ENCODE measurements around the gene PRKCH. TPM values are rescaled to one million over a fixed set of nuclear protein-coding genes. Genes with fewer than 3 reads are reported as not detected.
A peak's percentile ranks its signal among the peaks of the same experiment; 100 is the strongest.

PRKCH gene
- total and polyA plus RNA-seq, 2 of the 13 experiments (the other 11 are each of a cell fraction or from before 2014, with no cell fraction given) = 0.48 to 1.3 TPM

GRCh38 chr14:61524936-61525292 is 203.5 kb downstream of the PRKCH start:
- no peaks in the 10 kb centered on the region for H3K36me3 ChIP-seq (replicated peaks in 1 of 2; ENCODE audit: control insufficient read depth in 1 of 2, insufficient read depth in 2 of 2, low read length in 2 of 2)
- ATAC-seq (no peak), FAIRE-seq (no peak), DNase-seq (ENCODE audit: low spot score) (no peak)
- H2AFZ ChIP-seq (ENCODE audit: low read length) = no peak overlapping the region
- ChIA-PET CTCF (ENCODE audit: low intra/inter-chr PET ratio, low total read pairs) (no interaction called here), POLR2A (interaction anchor here (0.7 to 6.4 kb wide), 8 partner anchors 13 to 238 kb away, joined by 3 to 60 read pairs (median 5); no protein-coding TSS in a partner anchor)
- H4K20me1 ChIP-seq (ENCODE audit: insufficient read depth, low read length) = no peaks in the 10 kb centered on the region
- H3K9me3 ChIP-seq (ENCODE audit: low read length) = no peaks in the 10 kb centered on the region
- no TSS peak for BruUV-seq (replicated peaks)
- intact Hi-C loops (cut with micrococcal nuclease; ENCODE audit: unreplicated experiment) = no loop called here
- peaks cover 66% of the 10 kb centered on the region for H3K4me1 ChIP-seq (ENCODE audit: insufficient read depth, low read length)
- peak overlapping the region; percentile 64 for H3K27ac ChIP-seq (ENCODE audit: extremely low read length, insufficient read depth, low read length)
- H3K4me2 ChIP-seq (ENCODE audit: low read depth, low read length) = peak overlapping the region; percentile 30; the same call in 1 of the 2 replicates
- in situ Hi-C loops (cut with HindIII; ENCODE audit: extremely low pct_ligation_motif_present, low pct_unique_long_range_greater_than_20kb) = no loop called here
- 100% methylated on average over 1 of the region's 1 CpG for WGBS (ENCODE audit: low lambda C conversion rate)
- H3K9ac ChIP-seq (ENCODE audit: insufficient read depth, low read depth, low read length) = no peak overlapping the region
- H3K27me3 ChIP-seq (ENCODE audit: control insufficient read depth in 1 of 2, insufficient read depth in 2 of 2, low read length in 2 of 2) = no peaks in the 10 kb centered on the region
- no peak overlapping the region for H3K4me3 ChIP-seq (replicated peaks in 1 of 3; ENCODE audit: insufficient read depth in 1 of 3, low read depth in 2 of 3, low read length in 3 of 3)
- no peaks in the 10 kb centered on the region for H3K79me2 ChIP-seq (ENCODE audit: insufficient read depth, low read length)
- TF ChIP-seq RFX5 (IDR thresholded peaks at IDR 0.05; ENCODE audit: low read depth, low read length) = no peak
- no peak for TF ChIP-seq AKAP8 (CRISPR knock-in tag; IDR thresholded peaks at IDR 0.05)
- TF ChIP-seq MEIS1 (CRISPR knock-in tag; IDR thresholded peaks at IDR 0.05; ENCODE audit: borderline replicate concordance) = no peak
- no peak for TF ChIP-seq PRPF4 (IDR thresholded peaks at IDR 0.05; ENCODE audit: low read depth, low read length, poor library complexity, severe bottlenecking)
- TF ChIP-seq KLF13 (CRISPR knock-in tag; IDR thresholded peaks at IDR 0.05) = no peak
- TF ChIP-seq SRSF9 (IDR thresholded peaks at IDR 0.05; ENCODE audit: borderline replicate concordance, insufficient read depth, low read depth, low read length, poor library complexity, severe bottlenecking) = no peak
- TF ChIP-seq NFAT5 (CRISPR knock-in tag; IDR thresholded peaks at IDR 0.05) = no peak
- no peak for TF ChIP-seq YEATS2 (CRISPR knock-in tag; IDR thresholded peaks at IDR 0.05; ENCODE audit: borderline replicate concordance)
- no peak for TF ChIP-seq SMAD1 (CRISPR knock-in tag; IDR thresholded peaks at IDR 0.05; ENCODE audit: borderline replicate concordance, low read depth)
- 0 out of 2 replicates have a peak, but pooled peaks have one; percentile 9 for TF ChIP-seq TGIF2 (CRISPR knock-in tag; IDR thresholded peaks at IDR 0.05)
- no peak for TF ChIP-seq TAF15 (IDR thresholded peaks at IDR 0.05; ENCODE audit: low read depth, low read length, poor library complexity, severe bottlenecking)
- no peak for TF ChIP-seq JUND (CRISPR knock-in tag; IDR thresholded peaks at IDR 0.05)
- no peak for TF ChIP-seq ZBTB34 (CRISPR knock-in tag; IDR thresholded peaks at IDR 0.05)
- no peak for TF ChIP-seq PLSCR1 (CRISPR knock-in tag; IDR thresholded peaks at IDR 0.05; ENCODE audit: borderline replicate concordance)
- peak; percentile 0; the same call in 1 of the 2 replicates for TF ChIP-seq MED1 (CRISPR knock-in tag; IDR thresholded peaks at IDR 0.05)
